Measurements from ENCODE around the gene NEU1. TPM values are rescaled to one million over a fixed set of nuclear protein-coding genes. Genes with fewer than 3 reads are reported as not detected.
A peak's percentile ranks its signal among the peaks of the same experiment; 100 is the strongest.
"Not testable (repeated sequence)": the region's sequence is repeated elsewhere in the genome, so short reads cannot be mapped to it uniquely, and the experiment has no call there.

Gene NEU1
- 21.6 TPM for total RNA-seq

- peaks cover 10 to 31% of the 10 kb centered on the region in 2 donors for H3K36me3 ChIP-seq
- peak within 1 kb of the TSS; percentile 60 to 88 for H3K4me3 ChIP-seq
- peak; percentile 100 for DNase-seq (ENCODE audit: low spot score in 2 of 2)
- no peaks in the 10 kb centered on the region for H3K27me3 ChIP-seq
- H3K4me1 ChIP-seq, result peaks cover 0 to 13% of the 10 kb centered on the region in 2 donors
- TF ChIP-seq CTCF (IDR thresholded peaks at IDR 0.05), result no peak
- no peaks in the 10 kb centered on the region for H3K9me3 ChIP-seq
- intact Hi-C loops (cut with DNase I), result loop anchor here (1.0 to 2.0 kb wide), 5 partner anchors 27 to 182 kb away; partner anchors contain the start of genes ABHD16A, EHMT2, LY6G5C and VARS1
- H3K27ac ChIP-seq, result peak within 1 kb of the TSS; percentile 89 to 93
Measured at GRCh38 chr6:31862344-31863235, at the start of gene NEU1. NEU1 (minus strand) TSS chr6:31862821; CDS start chr6:31862776, 45 bp downstream.

GRCh38 chr6:31911826-31912585 lies 49.4 kb upstream of the NEU1 start:
- Histone ChIP-seq H3K27ac (peak overlapping the region in 1 of 2 donors; percentile 49), H3K4me1 (peaks cover 0 to 6% of the 10 kb centered on the region in 2 donors), H3K27me3 (no peaks in the 10 kb centered on the region), H3K4me3 (no peak overlapping the region), H3K9me3 (no peaks in the 10 kb centered on the region), H3K36me3 (no peaks in the 10 kb centered on the region)
- no peak for TF ChIP-seq CTCF (IDR thresholded peaks at IDR 0.05)
- intact Hi-C loops (cut with DNase I), result no loop called here
- DNase-seq (ENCODE audit: low spot score in 2 of 2), result no peak

GRCh38 chr6:31909298-31909697 lies 46.7 kb upstream of the NEU1 start:
- H3K4me3 ChIP-seq; H3K4me1 ChIP-seq; intact Hi-C loops (cut with DNase I); H3K27ac ChIP-seq; DNase-seq (ENCODE audit: low spot score in 2 of 2); H3K36me3 ChIP-seq; H3K9me3 ChIP-seq; H3K27me3 ChIP-seq: not testable (repeated sequence)

- intact Hi-C loops (cut with DNase I), result no loop called here
- Histone ChIP-seq H3K36me3 (no peaks in the 10 kb centered on the region), H3K27me3 (no peaks in the 10 kb centered on the region), H3K9me3 (no peaks in the 10 kb centered on the region), H3K4me1 (peaks cover 0 to 6% of the 10 kb centered on the region in 2 donors), H3K27ac (no peak overlapping the region), H3K4me3 (no peak overlapping the region)
- TF ChIP-seq CTCF (IDR thresholded peaks at IDR 0.05), result no peak
- DNase-seq (ENCODE audit: low spot score in 2 of 2), result no peak
Measured at GRCh38 chr6:31908791-31909190, 46.2 kb upstream of the NEU1 start.

GRCh38 chr6:31908255-31908654 lies 45.6 kb upstream of the NEU1 start:
- H3K4me1 ChIP-seq; intact Hi-C loops (cut with DNase I); DNase-seq (ENCODE audit: low spot score in 2 of 2); H3K4me3 ChIP-seq; H3K36me3 ChIP-seq; H3K27ac ChIP-seq; H3K9me3 ChIP-seq; H3K27me3 ChIP-seq: not testable (repeated sequence)

- Histone ChIP-seq H3K27ac (no peak overlapping the region), H3K4me1 (peaks cover 7 to 9% of the 10 kb centered on the region in 2 donors), H3K9me3 (no peaks in the 10 kb centered on the region), H3K27me3 (no peaks in the 10 kb centered on the region), H3K4me3 (no peak overlapping the region), H3K36me3 (no peaks in the 10 kb centered on the region)
- no peak for DNase-seq (ENCODE audit: low spot score in 2 of 2)
- no peak for TF ChIP-seq CTCF (IDR thresholded peaks at IDR 0.05)
- intact Hi-C loops (cut with DNase I), result no loop called here
Measured at GRCh38 chr6:31907158-31907813, 44.7 kb upstream of the NEU1 start.

GRCh38 chr6:31906727-31907126 lies 44.1 kb upstream of the NEU1 start:
- H3K36me3 ChIP-seq; H3K27ac ChIP-seq; H3K9me3 ChIP-seq; intact Hi-C loops (cut with DNase I); H3K4me3 ChIP-seq; H3K27me3 ChIP-seq; DNase-seq (ENCODE audit: low spot score in 2 of 2); H3K4me1 ChIP-seq: not testable (repeated sequence)

Data from ascending aorta (tissue), 2 donors.